GM19467 (cell line): ENCODE results near the gene C14orf180.

ENCODE experiments used
- ATAC-seq: cut with Tn5 transposase; IDR thresholded peaks from one replicate; pipeline ENCODE4 v1.9.1; 2021; ENCODE audit warnings: mild to moderate bottlenecking, moderate library complexity; ENCODE audit not compliant: unreplicated experiment

C14orf180 gene

GRCh38 chr14:104560586-104560945 is 19.0 kb upstream of the C14orf180 start:
- no peak for ATAC-seq

- ATAC-seq, result no peak
Measured at GRCh38 chr14:104561124-104561557, 18.4 kb upstream of the C14orf180 start.

- ATAC-seq, result no peak
Measured at GRCh38 chr14:104561632-104562495, 17.7 kb upstream of the C14orf180 start.

- no peak for ATAC-seq
Measured at GRCh38 chr14:104562606-104563005, 17.0 kb upstream of the C14orf180 start.

GRCh38 chr14:104563191-104563741 is 16.3 kb upstream of the C14orf180 start:
- no peak for ATAC-seq

GRCh38 chr14:104563742-104564615 is 15.6 kb upstream of the C14orf180 start:
- no peak for ATAC-seq

- no peak for ATAC-seq
Measured at GRCh38 chr14:104564744-104565679, 14.6 kb upstream of the C14orf180 start.

GRCh38 chr14:104567141-104567956 is 12.2 kb upstream of the C14orf180 start:
- no peak for ATAC-seq

GRCh38 chr14:104567957-104568225 is 11.7 kb upstream of the C14orf180 start:
- no peak for ATAC-seq

GRCh38 chr14:104568620-104569019 is 10.9 kb upstream of the C14orf180 start:
- ATAC-seq, result no peak

GRCh38 chr14:104569435-104569834 is 10.1 kb upstream of the C14orf180 start:
- no peak for ATAC-seq

GRCh38 chr14:104571246-104571645 is 8.3 kb upstream of the C14orf180 start:
- ATAC-seq, result no peak

- ATAC-seq, result no peak
Measured at GRCh38 chr14:104572024-104572626, 7.4 kb upstream of the C14orf180 start.

- ATAC-seq, result no peak
Measured at GRCh38 chr14:104572668-104573067, 6.9 kb upstream of the C14orf180 start.

- no peak for ATAC-seq
Measured at GRCh38 chr14:104573930-104574329, 5.6 kb upstream of the C14orf180 start.

GRCh38 chr14:104574536-104574935 is 5.0 kb upstream of the C14orf180 start:
- ATAC-seq, result no peak

- ATAC-seq, result no peak
Measured at GRCh38 chr14:104574978-104575583, 4.5 kb upstream of the C14orf180 start.

- ATAC-seq, result no peak
Measured at GRCh38 chr14:104576232-104576969, 3.2 kb upstream of the C14orf180 start.
